Omental fat pad (tissue), 4 donors: ENCODE data around the gene RBM4. TPM values are rescaled to one million over a fixed set of nuclear protein-coding genes. Genes with fewer than 3 reads are reported as not detected.

Experiments used
- ATAC-seq: fragments of 150-250 bp; one replicate; pipeline ENCODE4 v1.9.1; 2016; ENCODE audit warnings: mild to moderate bottlenecking, moderate library complexity; ENCODE audit not compliant: low FRiP score
- DNase-seq: peaks from one replicate; pipeline ENCODE4 v3.0.0-alpha.2; 2019; ENCODE audit warnings: low spot score
- CTCF ChIP-seq, 3 donors: fragments of 450-650 bp; IDR thresholded peaks; one replicate each; pipeline ENCODE4 v1.5.1; 2016 to 2017; ENCODE audit warnings: antibody characterized with exemption in 3 of 3, mild to moderate bottlenecking in 3 of 3, moderate library complexity in 2 of 3
- total RNA-seq, 4 donors: library from RNA; depleted of rRNA; stranded (reverse); fragments of >200 nt; gene quantifications; one replicate each; pipeline ENCODE4 v1.1.0, GENCODE V29; 2016

RBM4 gene
- total RNA-seq, 4 donors from 2014 or later: 63.1 to 90.8 (median 78.3) TPM

- peak; percentile 86 for ATAC-seq
- peak; percentile 33 for DNase-seq
Measured at GRCh38 chr11:66607126-66607834, 31.2 kb upstream of the RBM4 start.

GRCh38 chr11:66609721-66610617 is 28.5 kb upstream of the RBM4 start:
- ATAC-seq (no peak), DNase-seq (no peak)
- no peak for TF ChIP-seq CTCF (IDR thresholded peaks at IDR 0.05)

More at GRCh38 chr11:66607126-66607834, 31.2 kb upstream of the RBM4 start:
- TF ChIP-seq CTCF (IDR thresholded peaks at IDR 0.05): no peak

GRCh38 chr11:66612458-66612857 is 26.0 kb upstream of the RBM4 start:
- no peak for ATAC-seq
- DNase-seq: no peak
- TF ChIP-seq CTCF (IDR thresholded peaks at IDR 0.05): no peak

GRCh38 chr11:66614073-66614472 is 24.4 kb upstream of the RBM4 start:
- no peak for ATAC-seq
- no peak for TF ChIP-seq CTCF (IDR thresholded peaks at IDR 0.05)
- DNase-seq: no peak

GRCh38 chr11:66616379-66617154 is 21.9 kb upstream of the RBM4 start, which contains the start of gene RBM14:
Gene RBM14, plus strand, starts transcription at chr11:66616630. Its CDS starts 91 bp downstream, at chr11:66616721.
- ATAC-seq (peak; percentile 97), DNase-seq (peak; percentile 91)
- TF ChIP-seq CTCF (IDR thresholded peaks at IDR 0.05): no peak

- ATAC-seq (no peak), DNase-seq (no peak)
- TF ChIP-seq CTCF (IDR thresholded peaks at IDR 0.05): no peak
Measured at GRCh38 chr11:66617155-66617834, 21.2 kb upstream of the RBM4 start.
